Muscle of arm (tissue), 12 donors: Measurements from ENCODE around the gene NUDT1. TPM values are rescaled to one million over a fixed set of nuclear protein-coding genes. Genes with fewer than 3 reads are reported as not detected.
A peak's percentile ranks its signal among the peaks of the same experiment; 100 is the strongest.

Experiments used
- DNase-seq: peaks from one replicate; pipeline ENCODE4 v3.0.0-alpha.2; 2013
- polyA plus RNA-seq, 12 donors: library from polyadenylated mRNA; unstranded; fragments of 120-200 nt; gene quantifications; one replicate each; pipeline ENCODE4 v1.2.1, GENCODE V29; 2013; ENCODE audit not compliant: insufficient read length in 12 of 12

NUDT1 gene
- polyA plus RNA-seq, 12 donors = 11.5 to 27.2 (median 17.1) TPM; not detected in 2

DNA sequence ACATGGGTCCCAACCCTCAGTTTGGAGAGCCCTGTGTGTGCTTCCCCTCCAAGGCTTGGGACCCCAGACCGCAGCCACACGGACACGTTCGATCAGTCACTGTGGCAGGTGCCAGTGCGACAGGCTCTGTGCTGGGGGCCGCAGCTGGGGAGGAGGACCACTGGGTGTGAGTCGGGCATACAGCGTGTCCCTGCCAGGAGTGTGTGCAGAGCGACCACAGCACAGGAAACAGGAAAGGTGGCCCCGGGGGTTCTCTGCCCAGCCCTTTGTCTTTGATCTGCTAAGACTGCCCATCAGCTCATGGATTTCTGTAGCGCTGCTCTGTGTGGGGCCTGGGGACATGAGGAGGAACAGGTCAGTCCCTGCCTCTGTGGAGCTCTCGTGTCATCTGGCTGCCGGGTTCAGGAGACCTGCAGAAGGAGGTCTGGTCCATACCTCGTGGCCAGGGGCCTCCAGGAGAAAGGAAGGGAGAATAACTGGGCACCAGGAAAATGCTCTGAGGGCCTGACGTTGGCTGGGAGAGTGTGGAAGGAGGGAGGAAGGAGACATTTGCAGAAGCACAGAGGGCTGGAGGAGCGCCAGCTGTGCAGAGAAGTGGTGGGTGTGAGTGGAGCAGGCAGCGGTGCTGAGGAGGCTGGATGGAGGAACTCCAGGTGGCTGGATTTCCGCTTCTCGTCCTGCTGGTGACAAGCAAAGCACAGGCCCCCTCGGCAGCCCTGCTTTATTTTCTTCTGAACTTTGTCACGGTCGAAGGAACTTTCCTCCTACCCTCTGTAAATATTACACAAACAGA is 4.1 kb downstream of the NUDT1 start:
- no peak for DNase-seq

DNA sequence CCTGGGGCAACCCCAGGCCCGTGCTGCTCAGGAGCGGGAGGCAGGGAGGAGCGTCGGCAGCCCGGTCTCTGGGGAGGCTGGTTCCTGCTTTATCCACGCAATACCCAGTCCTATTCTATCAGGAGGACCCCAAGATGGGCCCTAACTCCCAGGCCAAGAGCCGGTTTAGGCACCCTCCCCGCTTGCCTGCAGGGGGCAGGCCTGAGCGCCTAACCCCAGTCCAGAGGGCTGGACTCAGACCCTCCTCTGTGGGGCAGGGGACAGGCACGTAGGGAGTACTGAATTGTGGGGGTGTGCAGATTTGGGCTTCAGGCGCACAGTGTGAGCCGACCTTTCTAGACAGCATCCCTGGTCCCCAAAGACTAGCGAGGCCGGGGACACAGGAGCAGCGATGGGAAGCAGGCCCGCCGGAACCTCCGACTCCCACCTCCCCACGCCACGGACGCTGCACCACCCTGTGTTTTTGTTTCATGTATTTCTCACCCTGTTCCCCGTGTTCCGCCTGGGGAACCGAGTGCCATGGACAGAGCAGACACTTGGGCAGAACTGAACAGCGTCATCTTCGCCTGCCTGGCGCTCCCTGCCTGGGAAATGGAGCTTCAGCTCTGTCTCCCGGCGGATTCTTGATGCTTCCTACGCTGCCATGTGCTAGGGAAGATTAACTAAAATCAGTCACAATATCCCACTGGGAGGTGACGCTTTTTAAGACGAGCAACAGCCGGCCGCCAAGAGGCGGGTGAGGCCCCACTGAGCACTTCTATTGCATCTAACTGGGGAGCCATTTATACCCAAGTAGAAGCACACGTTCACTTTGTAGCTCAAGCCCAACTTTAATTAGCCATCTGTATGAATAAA is 5.3 kb downstream of the NUDT1 start:
- DNase-seq = no peak

DNA sequence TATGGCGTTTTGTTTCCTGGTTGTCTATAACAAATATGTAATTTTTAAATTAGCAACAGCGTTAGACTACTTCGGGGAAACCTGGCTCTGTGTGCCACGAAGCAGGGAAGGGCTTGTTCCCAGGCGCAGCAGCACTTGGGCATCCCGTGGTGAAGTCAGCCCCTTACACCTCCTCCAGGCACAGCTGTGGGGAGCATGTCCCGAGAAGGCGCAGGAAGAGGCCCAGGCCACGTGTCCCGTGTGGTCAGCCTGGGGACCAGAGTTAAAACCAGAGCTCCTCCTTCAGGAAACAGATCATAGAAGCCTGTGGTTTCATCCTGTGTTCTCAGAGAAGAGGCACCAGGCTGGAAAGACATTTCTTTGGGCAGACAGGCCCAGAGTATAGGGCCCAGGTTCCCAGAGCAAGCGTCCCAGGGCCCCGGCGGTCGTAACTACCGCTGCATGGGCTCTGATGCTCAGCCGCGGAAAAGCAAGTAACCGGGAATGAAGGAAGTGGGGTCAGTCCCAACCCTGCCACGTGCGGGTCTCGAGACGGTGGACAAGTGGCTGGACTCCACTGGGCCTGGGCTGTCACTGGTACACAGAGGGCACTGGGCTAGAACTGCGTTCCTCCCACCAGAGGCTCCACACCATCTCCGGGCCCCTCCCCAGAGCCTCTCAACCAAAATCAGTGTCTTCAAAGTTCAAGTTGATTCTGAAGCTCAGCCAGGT is 7.1 kb downstream of the NUDT1 start:
- peak; percentile 88 for DNase-seq

DNA sequence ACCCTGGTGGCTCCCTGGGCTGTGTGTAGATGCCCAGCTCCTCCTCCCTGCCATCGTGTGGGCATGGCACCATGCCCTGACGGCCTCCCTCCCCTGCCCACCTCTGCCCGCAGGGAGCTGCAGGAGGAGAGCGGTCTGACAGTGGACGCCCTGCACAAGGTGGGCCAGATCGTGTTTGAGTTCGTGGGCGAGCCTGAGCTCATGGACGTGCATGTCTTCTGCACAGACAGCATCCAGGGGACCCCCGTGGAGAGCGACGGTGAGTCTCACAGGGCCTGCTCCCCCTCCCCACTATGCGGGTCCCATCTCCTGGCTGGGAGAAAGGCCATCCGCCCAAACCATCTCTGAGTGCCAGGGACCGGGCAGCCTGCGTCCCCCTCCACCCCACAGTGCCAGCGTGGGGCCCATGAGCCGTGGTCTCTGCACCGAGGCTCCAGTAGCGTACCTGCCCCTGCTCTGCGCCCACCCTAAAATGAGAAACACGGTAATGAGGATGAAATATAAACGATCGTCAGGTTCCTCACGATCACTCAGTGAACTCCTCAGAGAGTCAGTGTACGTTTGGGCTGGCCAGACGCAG is 7.8 kb downstream of the NUDT1 start:
- no peak for DNase-seq

- no peak for DNase-seq
Measured at GRCh38 chr7:2251381-2251780, 9.4 kb downstream of the NUDT1 start.

- DNase-seq = no peak
Measured at GRCh38 chr7:2251841-2252771, 10.1 kb downstream of the NUDT1 start.

GRCh38 chr7:2253021-2253420 is 11.0 kb downstream of the NUDT1 start:
- DNase-seq = no peak

DNA sequence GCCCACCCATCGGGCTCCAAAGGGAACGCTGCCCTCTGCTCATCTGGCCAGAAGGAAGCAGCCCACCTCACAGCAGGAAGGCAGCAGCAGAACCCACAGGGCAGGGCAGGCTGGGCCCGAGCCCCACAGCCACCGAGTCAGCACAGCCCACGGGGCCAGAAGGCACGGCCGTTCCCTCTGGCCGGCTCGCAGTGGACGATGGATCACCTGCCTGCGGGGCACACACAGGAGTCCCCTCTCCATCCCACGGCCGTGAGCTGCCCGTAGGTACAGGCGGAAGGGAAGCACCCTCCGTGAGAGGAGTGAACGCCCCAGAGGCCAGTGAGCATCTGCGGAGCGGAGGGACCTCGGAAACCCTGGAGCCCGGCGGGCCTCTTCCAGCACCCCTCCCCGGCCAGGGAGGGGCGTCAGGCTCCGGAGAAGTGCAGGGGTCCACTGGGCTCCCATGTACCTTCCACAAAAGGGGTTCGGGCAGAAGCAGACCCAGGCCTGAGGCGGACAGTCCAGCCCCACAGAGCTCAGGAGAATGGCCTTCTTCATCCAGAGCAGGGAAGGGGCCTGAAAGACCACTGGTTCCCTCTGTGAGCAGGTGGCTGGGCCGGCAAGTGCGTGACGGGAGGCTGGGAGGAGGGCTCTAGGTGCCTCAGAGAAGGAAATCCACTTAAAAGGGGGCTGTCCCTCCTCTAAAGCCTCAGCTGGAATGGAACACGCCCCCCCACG is 11.7 kb downstream of the NUDT1 start:
- DNase-seq = no peak

- no peak for DNase-seq
Measured at GRCh38 chr7:2254429-2255144, 12.6 kb downstream of the NUDT1 start.

GRCh38 chr7:2255145-2256139 is 13.4 kb downstream of the NUDT1 start:
- DNase-seq = no peak

GRCh38 chr7:2256306-2257045 is 14.4 kb downstream of the NUDT1 start:
- DNase-seq = no peak

- DNase-seq = no peak
Measured at GRCh38 chr7:2257046-2257551, 15.1 kb downstream of the NUDT1 start.

DNA sequence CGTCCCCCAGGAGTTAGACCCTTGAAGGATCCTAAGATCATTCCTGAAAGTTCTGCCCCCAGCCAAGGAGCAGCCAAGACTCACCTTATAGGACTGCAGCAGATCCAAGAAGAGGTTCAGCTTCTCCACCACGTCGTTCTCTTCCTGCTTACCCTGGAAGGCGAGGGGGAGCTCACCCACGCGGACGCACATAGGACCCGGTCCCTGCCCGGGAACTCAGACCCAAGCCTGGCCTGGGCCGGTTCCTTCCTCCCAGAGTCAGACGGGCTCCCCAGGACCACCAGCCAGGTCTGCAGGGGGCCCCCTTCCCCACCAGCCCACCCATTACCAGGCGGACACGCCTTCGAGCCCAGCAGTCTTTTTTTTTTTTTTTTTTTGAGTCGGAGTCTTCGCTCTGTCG is 15.6 kb downstream of the NUDT1 start:
- DNase-seq = no peak

DNA sequence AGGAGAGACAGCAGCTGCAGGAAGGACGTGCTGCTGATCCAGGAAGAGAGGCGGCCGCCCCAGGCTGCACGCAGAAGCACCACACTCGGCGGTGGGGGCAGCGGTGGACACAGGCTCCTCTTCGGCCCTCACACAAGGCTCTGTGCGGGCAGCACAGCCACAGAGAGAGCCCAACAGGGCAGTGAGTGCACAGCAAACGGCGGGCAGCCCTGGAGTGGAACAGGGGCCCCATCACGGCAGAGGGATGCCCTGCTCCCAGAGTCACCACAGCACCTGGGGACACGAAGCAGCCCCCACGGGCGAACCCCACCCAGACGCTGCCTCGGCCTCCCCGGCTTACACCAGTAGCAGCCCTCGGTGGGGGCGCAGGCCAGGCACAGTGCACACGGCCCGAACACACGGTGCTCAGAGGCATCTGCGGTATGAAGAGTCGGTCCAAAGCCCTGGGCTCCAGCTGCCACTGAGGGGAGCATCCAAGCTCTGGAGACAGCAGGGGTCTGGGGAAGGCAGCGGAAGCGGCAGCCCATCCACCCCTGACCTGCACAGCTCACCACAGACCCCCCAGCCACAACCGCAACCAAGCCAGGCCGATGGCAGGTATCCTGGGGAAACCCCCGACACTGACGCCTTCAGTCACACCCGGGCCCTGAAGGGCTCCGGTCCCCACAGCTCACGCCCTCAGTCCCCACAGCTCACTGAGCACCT is 16.8 kb downstream of the NUDT1 start:
- no peak for DNase-seq

DNA sequence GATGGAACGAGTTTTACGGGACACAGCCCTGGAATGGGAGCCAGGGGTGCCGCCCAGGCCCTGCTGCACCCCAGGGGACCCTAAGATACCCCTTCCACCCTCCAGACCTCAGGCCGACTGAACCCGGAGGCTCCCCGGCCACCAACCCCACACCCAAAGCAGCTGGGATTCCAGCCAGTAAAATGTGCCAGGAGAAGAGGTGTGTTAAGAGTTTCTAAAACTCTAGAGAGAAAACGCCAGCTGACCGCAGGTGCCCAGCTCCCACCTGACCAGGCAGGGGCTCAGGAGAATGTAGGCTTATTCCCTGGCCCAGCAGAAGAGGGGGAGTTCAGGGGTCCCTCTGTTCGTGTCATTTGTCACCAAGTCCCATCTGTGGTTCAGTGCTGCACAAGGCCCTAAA is 17.5 kb downstream of the NUDT1 start:
- no peak for DNase-seq

GRCh38 chr7:2260820-2261219 is 18.8 kb downstream of the NUDT1 start:
- no peak for DNase-seq

DNA sequence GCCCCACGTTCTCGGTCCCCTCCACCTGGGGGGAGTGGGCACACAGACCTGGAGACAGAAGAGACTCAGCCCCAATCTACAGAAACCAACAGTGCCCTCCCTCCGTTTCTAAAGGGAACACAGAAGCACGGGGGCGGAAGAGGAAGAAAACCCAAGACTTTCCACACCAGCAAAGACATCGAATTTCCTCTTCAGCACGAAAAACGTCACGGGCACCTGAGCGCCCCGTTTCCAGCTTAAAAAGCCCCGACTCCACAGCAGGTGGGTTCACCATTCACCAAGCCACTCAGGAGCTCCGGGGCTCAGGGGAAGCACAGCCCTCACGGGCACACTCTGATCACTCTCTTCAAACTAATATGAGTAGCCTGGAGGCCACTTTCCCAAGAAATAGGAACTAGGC is 19.6 kb downstream of the NUDT1 start:
- DNase-seq = no peak
